ENCODE data around the gene ECHS1. TPM values are rescaled to one million over a fixed set of nuclear protein-coding genes. Genes with fewer than 3 reads are reported as not detected.
"Not testable (repeated sequence)": the region's sequence is repeated elsewhere in the genome, so short reads cannot be mapped to it uniquely, and the experiment has no call there.

The ECHS1 gene
- total RNA-seq, 4 donors from 2014 or later: 96.7 to 123 (median 106) TPM

DNA sequence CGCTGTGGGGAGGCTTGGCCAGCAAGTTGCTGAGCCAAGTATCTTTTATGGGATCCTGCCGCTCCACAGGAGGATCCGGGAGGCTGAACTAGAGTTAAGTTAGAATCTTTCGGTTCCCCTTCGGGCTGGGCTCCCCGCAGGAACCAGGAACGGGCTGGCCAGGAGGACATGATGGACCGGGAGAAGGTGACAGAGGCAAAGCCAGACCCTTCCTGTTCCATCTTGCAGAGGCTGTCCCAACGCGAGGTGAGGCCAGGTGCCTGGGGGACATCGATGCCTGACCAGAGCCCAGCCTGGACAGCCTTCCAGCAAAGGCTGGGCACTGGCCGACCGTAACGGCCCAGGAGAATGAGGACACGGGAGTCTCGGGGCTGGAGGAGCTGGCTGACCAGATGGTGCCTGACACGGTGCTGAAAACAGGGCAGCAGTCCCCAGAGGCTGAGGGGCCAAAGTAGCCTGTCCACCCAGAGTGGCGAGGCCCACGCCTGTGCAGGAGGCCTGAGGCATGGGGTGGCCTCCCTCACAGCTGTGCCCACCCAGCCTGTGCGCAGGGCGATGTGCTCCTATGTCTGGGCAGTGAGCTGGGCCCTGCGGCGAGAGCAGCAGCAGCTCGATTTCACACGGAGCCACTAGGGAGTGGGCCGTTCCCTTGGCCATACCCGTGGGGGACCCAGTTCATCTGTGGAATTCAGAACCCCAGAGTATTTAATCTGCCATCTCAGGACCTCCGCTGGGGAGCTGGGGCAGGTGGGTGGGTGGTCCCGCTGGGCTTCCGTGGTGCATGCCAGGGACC lies 4.1 kb upstream of the ECHS1 start:
- ATAC-seq (no peak), DNase-seq (no peak)
- H3K4me3 ChIP-seq: no peak overlapping the region
- no peaks in the 10 kb centered on the region for H3K36me3 ChIP-seq
- no peak overlapping the region for H3K27ac ChIP-seq
- no peaks in the 10 kb centered on the region for H3K27me3 ChIP-seq
- in situ Hi-C loops (cut with MboI; ENCODE audit: low sequenced_read_pairs in 4 of 4): no loop called here
- H3K4me1 ChIP-seq: peaks cover 17 to 22% of the 10 kb centered on the region in 2 donors
- intact Hi-C loops (cut with DNase I; ENCODE audit: low total_unique reads): no loop called here
- TF ChIP-seq POLR2A (IDR thresholded peaks at IDR 0.05): no peak
- TF ChIP-seq, protein P1, sequence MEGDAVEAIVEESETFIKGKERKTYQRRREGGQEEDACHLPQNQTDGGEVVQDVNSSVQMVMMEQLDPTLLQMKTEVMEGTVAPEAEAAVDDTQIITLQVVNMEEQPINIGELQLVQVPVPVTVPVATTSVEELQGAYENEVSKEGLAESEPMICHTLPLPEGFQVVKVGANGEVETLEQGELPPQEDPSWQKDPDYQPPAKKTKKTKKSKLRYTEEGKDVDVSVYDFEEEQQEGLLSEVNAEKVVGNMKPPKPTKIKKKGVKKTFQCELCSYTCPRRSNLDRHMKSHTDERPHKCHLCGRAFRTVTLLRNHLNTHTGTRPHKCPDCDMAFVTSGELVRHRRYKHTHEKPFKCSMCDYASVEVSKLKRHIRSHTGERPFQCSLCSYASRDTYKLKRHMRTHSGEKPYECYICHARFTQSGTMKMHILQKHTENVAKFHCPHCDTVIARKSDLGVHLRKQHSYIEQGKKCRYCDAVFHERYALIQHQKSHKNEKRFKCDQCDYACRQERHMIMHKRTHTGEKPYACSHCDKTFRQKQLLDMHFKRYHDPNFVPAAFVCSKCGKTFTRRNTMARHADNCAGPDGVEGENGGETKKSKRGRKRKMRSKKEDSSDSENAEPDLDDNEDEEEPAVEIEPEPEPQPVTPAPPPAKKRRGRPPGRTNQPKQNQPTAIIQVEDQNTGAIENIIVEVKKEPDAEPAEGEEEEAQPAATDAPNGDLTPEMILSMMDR (IDR thresholded peaks at IDR 0.05 in 4 of 5, conservative IDR thresholded peaks at IDR 0.05 in 1 of 5): no peak
- H3K9me3 ChIP-seq: no peaks in the 10 kb centered on the region

DNA sequence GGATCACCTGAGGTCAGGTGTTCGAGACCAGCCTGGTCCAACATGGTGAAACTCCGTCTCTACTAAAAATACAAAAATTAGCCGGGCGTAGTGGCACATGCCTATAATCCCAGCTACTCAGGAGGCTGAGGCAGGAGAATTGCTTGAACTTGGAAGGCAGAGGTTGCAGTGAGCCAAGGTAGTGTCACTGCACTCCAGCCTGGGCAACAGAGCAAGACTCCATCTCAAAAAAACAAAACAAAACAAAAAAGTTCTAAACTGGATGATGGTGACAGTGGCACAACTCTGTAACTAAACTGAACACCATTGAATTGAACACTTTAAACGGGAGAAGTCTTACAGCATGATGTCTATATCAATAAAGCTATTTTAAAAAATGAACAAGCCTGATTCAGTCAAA lies 3.0 kb upstream of the ECHS1 start:
- intact Hi-C loops (cut with DNase I; ENCODE audit: low total_unique reads); H3K27me3 ChIP-seq; ATAC-seq; H3K36me3 ChIP-seq; DNase-seq; H3K27ac ChIP-seq; H3K4me3 ChIP-seq; H3K9me3 ChIP-seq; in situ Hi-C loops (cut with MboI; ENCODE audit: low sequenced_read_pairs in 4 of 4): not testable (repeated sequence)
- peaks cover 20 to 26% of the 10 kb centered on the region in 2 donors for H3K4me1 ChIP-seq

DNA sequence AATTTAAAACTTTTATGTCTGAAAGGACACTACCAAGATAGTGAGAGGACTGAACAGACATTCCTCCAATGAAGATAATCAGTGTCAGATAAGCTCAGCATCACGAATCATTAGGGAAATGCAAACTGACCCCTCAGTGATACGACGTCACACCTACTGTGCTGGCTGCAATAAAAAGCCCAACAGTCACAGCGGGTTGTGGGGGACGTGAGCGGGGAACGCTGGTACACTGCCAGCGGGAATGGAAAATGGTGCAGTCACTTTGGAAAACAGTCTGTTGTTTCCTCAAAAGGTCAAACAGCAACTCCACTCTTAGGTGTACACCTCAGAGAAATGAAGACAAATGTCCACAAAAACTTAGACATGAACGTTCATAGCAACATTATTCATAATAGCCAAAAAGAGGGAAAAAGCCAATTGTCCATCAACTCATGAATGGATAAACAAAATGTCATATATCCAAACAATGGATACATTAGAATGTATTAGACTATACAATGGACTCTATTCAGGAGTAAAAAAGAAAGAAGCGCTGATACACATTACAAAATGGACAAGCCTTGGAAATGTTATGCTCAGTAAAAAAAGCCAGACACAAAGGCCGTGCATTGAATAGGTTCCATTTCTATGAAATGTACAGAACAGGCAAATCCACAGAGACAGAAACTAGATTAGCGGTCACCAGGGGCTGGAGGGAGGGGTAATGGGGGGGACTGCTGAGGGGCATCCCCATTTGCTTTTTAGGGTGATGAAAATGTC lies 2.4 kb upstream of the ECHS1 start:
- Histone ChIP-seq H3K36me3 (peaks cover 0 to 1% of the 10 kb centered on the region in 2 donors), H3K9me3 (no peaks in the 10 kb centered on the region), H3K27me3 (no peaks in the 10 kb centered on the region), H3K27ac (no peak overlapping the region), H3K4me3 (no peak overlapping the region), H3K4me1 (peaks cover 20 to 26% of the 10 kb centered on the region in 2 donors)
- intact Hi-C loops (cut with DNase I; ENCODE audit: low total_unique reads): no loop called here
- no peak for DNase-seq
- no peak for ATAC-seq
- TF ChIP-seq, protein P1 (IDR thresholded peaks at IDR 0.05 in 4 of 5, conservative IDR thresholded peaks at IDR 0.05 in 1 of 5): no peak
- TF ChIP-seq POLR2A (IDR thresholded peaks at IDR 0.05): no peak
- in situ Hi-C loops (cut with MboI; ENCODE audit: low sequenced_read_pairs in 4 of 4): no loop called here

DNA sequence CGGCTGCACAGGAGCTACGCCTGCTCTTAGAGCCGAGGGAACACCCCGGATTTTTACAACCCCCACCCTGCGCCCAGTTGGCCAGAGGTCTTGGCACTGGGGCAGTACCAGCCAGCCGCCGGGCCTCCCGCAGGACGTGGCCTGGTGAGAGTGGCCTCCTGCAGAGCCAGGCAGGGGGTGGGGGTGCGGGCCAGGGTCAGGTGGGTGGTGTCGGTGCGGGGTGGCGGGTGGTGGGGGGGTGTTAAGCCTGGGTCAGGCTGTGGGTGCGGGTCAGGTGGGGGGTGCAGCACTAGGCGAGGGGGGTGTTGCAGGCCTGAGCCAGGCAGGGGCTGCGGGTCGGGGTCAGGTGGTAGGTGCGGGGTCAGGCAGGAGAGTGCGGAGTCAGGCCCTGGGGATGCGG lies 647 bp downstream of the ECHS1 start:
- peak overlapping the region; percentile 18 to 83 (median 46) for H3K27ac ChIP-seq
- DNase-seq (no peak), ATAC-seq (no peak)
- peaks cover 9 to 14% of the 10 kb centered on the region in 2 donors for H3K4me1 ChIP-seq
- H3K27me3 ChIP-seq: no peaks in the 10 kb centered on the region
- peak overlapping the region; percentile 71 to 88 (median 80) for H3K4me3 ChIP-seq
- no peak for TF ChIP-seq POLR2A (IDR thresholded peaks at IDR 0.05)
- TF ChIP-seq, protein P1 (IDR thresholded peaks at IDR 0.05 in 4 of 5, conservative IDR thresholded peaks at IDR 0.05 in 1 of 5): no peak
- in situ Hi-C loops (cut with MboI; ENCODE audit: low sequenced_read_pairs in 4 of 4) (no loop called here), intact Hi-C loops (cut with DNase I; ENCODE audit: low total_unique reads) (loop anchor here (2.0 kb wide), 1 partner anchor 64 kb away; the partner anchor contains the start of genes TUBGCP2 and ZNF511)
- H3K36me3 ChIP-seq: peaks cover 0 to 25% of the 10 kb centered on the region in 2 donors
- no peaks in the 10 kb centered on the region for H3K9me3 ChIP-seq

All from gastrocnemius medialis (tissue), 4 donors.